ENCODE measurements around the gene ETAA1.

- TF ChIP-seq CTCF (IDR thresholded peaks at IDR 0.05; ENCODE audit: poor library complexity) (no peak), EZH2 (IDR thresholded peaks at IDR 0.05; ENCODE audit: borderline replicate concordance) (no peak), EZH2phosphoT487 (IDR thresholded peaks at IDR 0.05; ENCODE audit: low read depth, severe bottlenecking, unreplicated experiment) (no peak)
These were observed 18.1 kb upstream of the ETAA1 start for GRCh38 chr2:67379048-67379447.
